NT2/D1 (cell line): ENCODE results near the gene REC8.

Source experiments
- DNase-seq: peaks from one replicate; pipeline ENCODE4 v3.0.0-alpha.2; 2011; ENCODE audit warnings: low read depth, low spot score
- H3K27me3 ChIP-seq: 2 replicates; pipeline ENCODE4 v1.6.0; 2011; ENCODE audit warnings: mild to moderate bottlenecking; ENCODE audit not compliant: insufficient read length, insufficient read depth
- H3K36me3 ChIP-seq: 2 replicates; pipeline ENCODE4 v1.6.1; 2011; ENCODE audit warnings: mild to moderate bottlenecking, low read length, mixed read lengths; ENCODE audit not compliant: insufficient read depth, insufficient read length
- H3K4me1 ChIP-seq: 2 replicates; pipeline ENCODE4 v1.5.1; 2011; ENCODE audit not compliant: insufficient read depth, insufficient read length
- H3K4me3 ChIP-seq: 2 replicates; pipeline ENCODE4 v1.5.1; 2011; ENCODE audit warnings: low read depth; ENCODE audit not compliant: insufficient read length
- H3K9ac ChIP-seq: 2 replicates; pipeline ENCODE4 v1.6.0; 2011; ENCODE audit warnings: low read depth; ENCODE audit not compliant: insufficient read length
- H3K9me3 ChIP-seq: 2 replicates; pipeline ENCODE4 v1.5.1; 2011; ENCODE audit warnings: mild to moderate bottlenecking, low read length; ENCODE audit not compliant: insufficient read depth
- SUZ12 ChIP-seq: IDR thresholded peaks from 2 replicates; pipeline ENCODE4 v1.6.1; 2011; ENCODE audit not compliant: insufficient read length, insufficient read depth; ENCODE audit errors: extremely low read depth
- YY1 ChIP-seq: IDR thresholded peaks from 2 replicates; pipeline ENCODE4 v1.6.1; 2011; ENCODE audit not compliant: insufficient read length, insufficient read depth
- ZNF274 ChIP-seq: IDR thresholded peaks from 2 replicates; pipeline ENCODE4 v1.6.1; 2011; ENCODE audit warnings: mild to moderate bottlenecking, low read depth, low read length

Gene REC8

DNA sequence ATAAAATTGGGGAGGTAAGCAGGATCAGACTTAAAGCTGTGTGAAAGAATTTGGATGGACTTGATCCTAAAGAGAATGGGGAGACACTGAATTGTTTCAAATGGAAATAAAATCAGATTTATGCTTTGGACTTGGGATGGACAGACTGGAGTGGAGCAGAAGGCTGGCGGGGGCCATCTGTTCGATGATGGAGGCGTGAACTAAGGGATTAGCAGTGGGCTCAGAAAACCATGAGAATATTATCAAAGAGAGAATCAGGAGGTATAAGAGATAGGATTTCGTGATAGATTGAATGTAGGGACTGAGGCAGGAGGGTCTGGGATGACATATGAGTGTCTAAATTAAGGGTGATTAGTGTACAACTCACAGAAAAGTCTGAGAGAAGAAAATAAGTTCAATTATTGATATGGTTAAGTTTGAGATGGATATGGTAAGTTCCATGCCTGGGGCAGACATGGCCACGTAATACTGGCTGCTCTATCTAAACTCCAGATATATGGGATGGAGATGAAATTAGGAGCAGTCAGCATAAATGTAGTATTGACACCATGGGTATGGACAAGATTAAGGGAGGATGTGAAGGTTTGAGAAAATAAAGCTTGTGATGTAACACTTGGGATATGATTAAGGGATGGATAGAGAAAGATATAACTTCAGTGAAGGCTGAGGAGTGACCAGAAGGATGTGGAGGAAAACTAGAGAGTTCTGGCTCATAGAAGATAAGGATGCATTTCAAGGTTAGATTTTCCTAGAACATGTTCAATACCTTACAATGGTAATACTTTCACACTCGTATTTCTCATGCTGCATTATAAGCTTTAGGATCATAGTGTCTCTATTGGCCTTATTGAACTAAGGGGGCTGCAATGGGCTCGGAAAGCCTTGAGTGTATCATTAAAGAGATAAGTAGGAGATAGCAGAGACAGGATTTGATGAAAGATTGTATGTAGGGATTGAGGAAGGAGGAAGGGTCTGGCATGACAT is 32.6 kb downstream of the REC8 start:
- Histone ChIP-seq H3K9me3 (peaks cover 18% of the 10 kb centered on the region), H3K4me1 (peaks cover 2% of the 10 kb centered on the region), H3K4me3 (no peak overlapping the region), H3K9ac (no peak overlapping the region), H3K27me3 (no peaks in the 10 kb centered on the region), H3K36me3 (peaks cover 51% of the 10 kb centered on the region)
- TF ChIP-seq ZNF274 (no peak), YY1 (no peak), SUZ12 (no peak)
- DNase-seq, result no peak

DNA sequence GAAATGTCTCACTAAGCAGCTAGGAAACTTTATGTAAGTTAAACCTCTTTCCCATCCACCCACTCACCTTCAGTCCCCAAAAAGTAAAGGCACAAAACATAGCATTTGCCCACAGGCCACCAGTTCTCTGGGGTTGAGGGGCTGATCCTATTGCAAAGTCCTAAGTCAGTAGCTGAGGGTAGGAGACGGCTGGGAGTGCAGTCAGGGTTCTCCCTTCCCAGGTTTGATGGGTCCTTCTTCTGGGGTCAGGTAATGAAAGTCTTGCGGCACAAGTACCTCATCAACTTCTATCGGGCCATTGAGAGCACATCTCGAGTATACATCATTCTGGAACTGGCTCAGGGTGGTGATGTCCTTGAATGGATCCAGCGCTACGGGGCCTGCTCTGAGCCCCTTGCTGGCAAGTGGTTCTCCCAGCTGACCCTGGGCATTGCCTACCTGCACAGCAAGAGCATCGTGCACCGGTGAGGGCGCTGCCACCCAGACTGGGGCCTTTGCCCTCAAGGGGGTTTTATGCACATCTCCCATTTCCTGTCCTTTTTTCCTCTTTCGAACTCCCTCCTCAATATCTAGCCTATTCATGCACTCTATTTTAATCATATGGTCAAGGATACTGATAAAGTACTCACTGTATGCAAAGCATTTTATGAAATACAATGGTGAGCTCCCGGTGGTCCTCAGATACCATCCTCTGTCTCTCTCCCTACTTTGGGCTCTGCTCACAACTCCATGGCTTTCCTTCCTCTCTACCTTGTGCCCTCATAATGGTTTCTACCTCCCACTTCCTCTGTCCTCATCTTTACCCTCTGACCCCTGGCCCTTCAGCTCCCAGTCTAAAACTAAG is 34.6 kb downstream of the REC8 start:
- no peak for TF ChIP-seq SUZ12
- peaks cover 5% of the 10 kb centered on the region for H3K9me3 ChIP-seq
- H3K4me1 ChIP-seq, result peaks cover 2% of the 10 kb centered on the region
- H3K36me3 ChIP-seq, result peaks cover 64% of the 10 kb centered on the region
- H3K27me3 ChIP-seq, result no peaks in the 10 kb centered on the region
- DNase-seq, result no peak
- H3K4me3 ChIP-seq, result no peak overlapping the region
- H3K9ac ChIP-seq, result no peak overlapping the region

DNA sequence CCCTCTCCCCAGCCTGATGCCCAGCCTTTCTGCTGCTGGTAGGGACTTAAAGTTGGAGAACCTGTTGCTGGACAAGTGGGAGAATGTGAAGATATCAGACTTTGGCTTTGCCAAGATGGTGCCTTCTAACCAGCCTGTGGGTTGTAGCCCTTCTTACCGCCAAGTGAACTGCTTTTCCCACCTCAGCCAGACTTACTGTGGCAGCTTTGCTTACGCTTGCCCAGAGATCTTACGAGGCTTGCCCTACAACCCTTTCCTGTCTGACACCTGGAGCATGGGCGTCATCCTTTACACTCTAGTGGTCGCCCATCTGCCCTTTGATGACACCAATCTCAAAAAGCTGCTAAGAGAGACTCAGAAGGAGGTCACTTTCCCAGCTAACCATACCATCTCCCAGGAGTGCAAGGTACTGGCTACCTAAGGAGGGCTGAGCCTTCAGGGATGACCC is 35.2 kb downstream of the REC8 start:
- no peaks in the 10 kb centered on the region for H3K27me3 ChIP-seq
- H3K4me1 ChIP-seq, result peaks cover 2% of the 10 kb centered on the region
- H3K36me3 ChIP-seq, result peaks cover 64% of the 10 kb centered on the region
- H3K9me3 ChIP-seq, result no peaks in the 10 kb centered on the region
- DNase-seq, result no peak
- no peak for TF ChIP-seq SUZ12
- TF ChIP-seq YY1, result no peak
- no peak for TF ChIP-seq ZNF274
- H3K9ac ChIP-seq, result no peak overlapping the region
- no peak overlapping the region for H3K4me3 ChIP-seq

DNA sequence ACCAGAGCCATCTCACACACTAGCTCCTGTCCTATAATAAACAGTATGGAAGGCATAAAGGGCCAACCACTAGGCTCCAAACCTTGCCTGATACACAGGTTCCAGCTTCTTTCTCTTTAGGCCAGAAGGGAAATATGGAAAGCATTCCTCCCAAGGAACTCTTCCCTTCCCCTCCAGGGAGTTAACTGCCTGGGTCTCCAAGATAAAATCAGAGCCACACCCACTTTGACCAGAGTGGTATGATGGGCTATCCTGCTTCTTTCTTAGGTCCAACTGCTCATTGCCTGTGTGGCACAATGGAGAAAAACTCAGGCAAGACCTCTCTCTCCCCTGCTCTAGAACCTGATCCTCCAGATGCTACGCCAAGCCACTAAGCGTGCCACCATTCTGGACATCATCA is 35.7 kb downstream of the REC8 start:
- no peak overlapping the region for H3K4me3 ChIP-seq
- TF ChIP-seq YY1 (no peak), SUZ12 (no peak), ZNF274 (no peak)
- no peak for DNase-seq
- no peak overlapping the region for H3K9ac ChIP-seq
- peaks cover 2% of the 10 kb centered on the region for H3K4me1 ChIP-seq
- no peaks in the 10 kb centered on the region for H3K9me3 ChIP-seq
- no peaks in the 10 kb centered on the region for H3K27me3 ChIP-seq
- peaks cover 64% of the 10 kb centered on the region for H3K36me3 ChIP-seq

DNA sequence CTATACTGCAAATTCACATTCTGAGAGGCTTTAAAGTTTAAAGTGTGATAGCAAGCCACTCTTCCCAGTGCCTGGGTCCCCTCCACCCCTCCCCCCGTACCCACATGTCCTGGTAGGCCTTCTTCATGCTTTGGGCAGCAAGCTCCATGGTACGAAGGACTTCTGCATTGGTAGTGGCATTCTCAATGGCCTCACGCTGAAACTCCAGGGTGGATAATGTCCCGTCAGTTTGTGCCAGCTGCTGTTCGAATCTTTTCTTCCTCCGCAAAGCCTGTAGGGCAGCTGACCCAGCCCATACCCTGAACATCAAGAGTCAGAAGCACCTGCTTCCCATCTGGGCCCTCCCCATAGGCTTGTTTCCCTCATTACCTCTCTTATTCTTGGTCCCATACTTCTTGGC is 39.4 kb downstream of the REC8 start:
- Histone ChIP-seq H3K4me1 (peaks cover 2% of the 10 kb centered on the region), H3K4me3 (no peak overlapping the region), H3K36me3 (peaks cover 63% of the 10 kb centered on the region), H3K9ac (no peak overlapping the region), H3K9me3 (no peaks in the 10 kb centered on the region), H3K27me3 (no peaks in the 10 kb centered on the region)
- TF ChIP-seq SUZ12, result no peak
- no peak for DNase-seq

DNA sequence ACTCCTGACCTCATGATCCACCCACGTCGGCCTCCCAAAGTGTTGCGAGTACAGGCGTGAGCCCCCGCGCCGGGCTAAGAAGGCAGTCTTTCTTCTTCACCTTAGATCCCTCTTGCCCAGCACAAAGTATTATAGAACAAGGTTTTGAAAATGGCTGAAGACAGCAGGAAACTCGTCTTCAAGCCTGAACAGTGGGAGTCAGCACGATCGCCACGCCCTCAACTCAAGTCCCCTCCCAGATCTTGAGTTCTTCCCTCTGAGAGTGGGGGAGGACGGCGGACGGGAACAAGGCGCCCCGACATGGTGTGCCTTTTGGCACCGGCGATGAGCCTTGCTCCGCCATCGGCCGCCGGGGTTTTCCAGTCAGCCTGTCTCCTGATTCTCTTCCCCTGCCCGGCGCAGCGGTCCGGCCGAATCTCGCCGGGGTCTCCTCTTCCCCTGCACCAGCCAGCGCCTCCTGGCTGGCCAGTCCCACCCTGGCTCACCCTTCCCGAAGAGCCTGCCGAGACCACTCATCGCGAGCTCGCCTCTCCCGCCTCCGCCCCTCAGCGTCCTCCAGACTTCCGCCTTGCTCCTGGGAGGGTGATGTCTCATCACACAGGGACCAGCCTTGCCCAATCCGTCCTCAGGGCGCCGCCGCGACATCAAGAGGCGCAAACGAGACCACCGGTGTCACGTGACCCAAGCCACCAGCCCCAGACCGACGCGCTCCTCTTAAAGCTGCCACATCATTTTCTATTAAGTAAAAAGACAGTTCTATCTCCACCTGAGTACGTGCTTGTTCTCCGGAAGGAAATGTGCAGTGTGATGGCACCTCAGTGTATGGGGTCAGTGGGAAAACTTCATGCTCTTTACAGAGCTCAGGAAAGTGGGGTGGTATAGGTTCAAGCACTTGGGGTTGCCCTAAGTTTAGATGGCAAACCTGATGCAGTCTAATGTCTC is 41.3 kb downstream of the REC8 start, which contains the start of gene CHMP4A:
CHMP4A (minus strand) TSS at position 565 of the 942 bp plus-strand sequence; CDS start at position 516, 49 bp downstream.
- Histone ChIP-seq H3K36me3 (peaks cover 55% of the 10 kb centered on the region), H3K4me1 (no peaks in the 10 kb centered on the region), H3K27me3 (no peaks in the 10 kb centered on the region), H3K9ac (peak within 1 kb of the TSS; percentile 93), H3K4me3 (peak within 1 kb of the TSS; percentile 88), H3K9me3 (no peaks in the 10 kb centered on the region)
- peak; percentile 90 for DNase-seq
- TF ChIP-seq YY1, result no peak
- TF ChIP-seq SUZ12, result no peak
- TF ChIP-seq ZNF274, result no peak
